ENCODE measurements around the gene CALR.
A peak's percentile ranks its signal among the peaks of the same experiment; 100 is the strongest.

Gene CALR

GRCh38 chr19:12937927-12938778, at the start of gene CALR (continued):
- TF ChIP-seq ZBTB26 (tag by site-specific recombination; optimal IDR thresholded peaks at IDR 0.05) (peak; percentile 85), ZNF37A (tag by site-specific recombination; IDR thresholded peaks at IDR 0.05) (no peak), ZNF555 (tag by site-specific recombination; conservative IDR thresholded peaks at IDR 0.05) (no peak), ZNF501 (tag by site-specific recombination; IDR thresholded peaks at IDR 0.05) (peak; percentile 64; the same call in 1 of the 2 replicates), PBX3 (CRISPR knock-in tag; IDR thresholded peaks at IDR 0.05) (no peak), GLIS1 (tag by site-specific recombination; IDR thresholded peaks at IDR 0.05) (no peak; the same call in 1 of the 2 replicates), BCL11B (tag by site-specific recombination; IDR thresholded peaks at IDR 0.05; ENCODE audit: low read depth) (peak; percentile 98), ZNF585B (tag by site-specific recombination; IDR thresholded peaks at IDR 0.05) (no peak), ZNF416 (tag by site-specific recombination; IDR thresholded peaks at IDR 0.05) (no peak), ZNF155 (tag by site-specific recombination; IDR thresholded peaks at IDR 0.05) (no peak), ZNF530 (tag by site-specific recombination; IDR thresholded peaks at IDR 0.05; ENCODE audit: low read depth) (no peak), WT1 (tag by site-specific recombination; IDR thresholded peaks at IDR 0.05) (no peak), ZEB2 (tag by site-specific recombination; IDR thresholded peaks at IDR 0.05) (peak; percentile 88), ZBTB10 (tag by site-specific recombination; IDR thresholded peaks at IDR 0.05) (peak; percentile 94), ZNF362 (tag by site-specific recombination; IDR thresholded peaks at IDR 0.05) (no peak), ZNF510 (tag by site-specific recombination; IDR thresholded peaks at IDR 0.05; ENCODE audit: insufficient replicate concordance) (no peak), TCF7L2 (IDR thresholded peaks at IDR 0.05; ENCODE audit: borderline replicate concordance, low read depth, low read length) (no peak), ZBTB17 (tag by site-specific recombination; IDR thresholded peaks at IDR 0.05) (no peak), ZBTB1 (tag by site-specific recombination; IDR thresholded peaks at IDR 0.05) (no peak), KLF17 (tag by site-specific recombination; IDR thresholded peaks at IDR 0.05) (no peak; the same call in none of the 2 replicates), ZNF785 (tag by site-specific recombination; IDR thresholded peaks at IDR 0.05) (peak; percentile 95), ZNF48 (tag by site-specific recombination; IDR thresholded peaks at IDR 0.05) (no peak), ZNF341 (tag by site-specific recombination; IDR thresholded peaks at IDR 0.05; ENCODE audit: low read depth) (no peak; the same call in 1 of the 2 replicates), ZNF140 (tag by site-specific recombination; IDR thresholded peaks at IDR 0.05) (no peak), ZNF623 (tag by site-specific recombination; IDR thresholded peaks at IDR 0.05) (no peak), ZNF280D (tag by site-specific recombination; IDR thresholded peaks at IDR 0.05) (no peak), ZNF121 (tag by site-specific recombination; IDR thresholded peaks at IDR 0.05) (no peak), REPIN1 (tag by site-specific recombination; IDR thresholded peaks at IDR 0.05; ENCODE audit: low read depth) (no peak), ZNF670 (tag by site-specific recombination; IDR thresholded peaks at IDR 0.05; ENCODE audit: low read depth) (no peak), OSR2 (tag by site-specific recombination; IDR thresholded peaks at IDR 0.05) (no peak), YY1 (tag by site-specific recombination; IDR thresholded peaks at IDR 0.05) (no peak; the same call in none of the 2 replicates)
